Duodenal mucosa (tissue), 2 donors: ENCODE results near the gene KRTAP10-10.
"Not testable (repeated sequence)": the region's sequence is repeated elsewhere in the genome, so short reads cannot be mapped to it uniquely, and the experiment has no call there.

Experiments
- H3K27ac ChIP-seq: one replicate; pipeline ENCODE4 v1.7.0; 2013; ENCODE audit warnings: low read depth, low read length
- H3K27me3 ChIP-seq, 2 donors: one replicate each; pipeline ENCODE4 v1.7.0; 2013; ENCODE audit warnings: low read length in 2 of 2, control low read depth in 1 of 2; ENCODE audit not compliant: insufficient read depth in 2 of 2, control insufficient read depth in 1 of 2
- H3K36me3 ChIP-seq, 2 donors: one replicate each; pipeline ENCODE4 v1.7.0; 2013; ENCODE audit warnings: low read length in 2 of 2, control low read depth in 1 of 2; ENCODE audit not compliant: insufficient read depth in 2 of 2, control insufficient read depth in 1 of 2
- H3K4me1 ChIP-seq, 2 donors: one replicate each; pipeline ENCODE4 v1.7.0; 2013; ENCODE audit warnings: low read length in 2 of 2, control low read depth in 1 of 2; ENCODE audit not compliant: insufficient read depth in 2 of 2, control insufficient read depth in 1 of 2
- H3K4me3 ChIP-seq, 2 donors: one replicate each; pipeline ENCODE4 v1.7.0; 2013; ENCODE audit warnings: low read length in 2 of 2, low read depth in 1 of 2
- H3K9ac ChIP-seq, 2 donors: one replicate each; pipeline ENCODE4 v1.7.0; 2013; ENCODE audit warnings: low read length in 2 of 2, low read depth in 1 of 2
- H3K9me3 ChIP-seq, 2 donors: one replicate each; pipeline ENCODE4 v1.7.0; 2013; ENCODE audit warnings: low read length in 2 of 2, control low read depth in 1 of 2; ENCODE audit not compliant: control insufficient read depth in 1 of 2

KRTAP10-10 gene

DNA sequence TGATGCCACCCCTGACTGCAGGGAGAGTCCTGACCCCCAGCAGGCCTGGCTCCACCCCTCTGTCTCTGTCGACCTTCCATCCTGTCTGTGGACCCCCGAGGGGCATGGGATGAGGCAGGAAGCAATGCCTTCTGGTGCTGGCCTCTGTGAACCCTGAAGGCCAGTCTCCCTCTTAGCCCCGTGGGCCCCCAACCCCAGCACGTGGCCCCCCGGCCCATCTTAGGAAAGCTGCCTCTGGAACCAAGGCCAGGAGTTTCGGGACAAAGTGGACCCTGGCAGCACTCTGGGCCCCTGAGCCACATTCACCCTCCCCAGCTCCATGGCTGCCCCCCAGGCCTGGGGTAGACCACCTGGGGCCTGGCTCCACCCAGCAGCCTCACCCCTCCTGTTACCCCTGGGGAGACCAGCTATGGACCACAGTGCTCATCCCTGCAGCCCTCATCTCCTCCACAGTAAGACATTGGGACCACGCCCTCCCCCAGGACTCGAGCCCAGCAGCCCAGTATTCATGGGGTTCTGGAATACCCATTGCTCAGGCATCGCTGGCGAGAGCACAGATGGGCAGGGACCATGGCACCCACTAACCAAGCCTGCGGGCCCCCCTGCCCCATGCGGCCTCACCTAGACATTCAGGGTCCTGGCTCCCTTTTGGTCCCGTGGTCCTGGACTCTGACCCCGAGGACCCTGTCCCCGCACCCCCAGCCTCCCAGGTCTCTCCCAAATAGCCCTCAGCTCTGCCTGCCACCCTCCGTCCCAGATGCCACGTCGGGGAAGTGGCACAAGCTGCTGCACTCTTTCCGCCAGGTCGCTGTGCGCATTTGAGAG lies 1.6 kb downstream of the KRTAP10-10 start:
- not testable (repeated sequence) for H3K9ac ChIP-seq, H3K4me1 ChIP-seq, H3K9me3 ChIP-seq, H3K27me3 ChIP-seq, H3K4me3 ChIP-seq, H3K27ac ChIP-seq, H3K36me3 ChIP-seq

DNA sequence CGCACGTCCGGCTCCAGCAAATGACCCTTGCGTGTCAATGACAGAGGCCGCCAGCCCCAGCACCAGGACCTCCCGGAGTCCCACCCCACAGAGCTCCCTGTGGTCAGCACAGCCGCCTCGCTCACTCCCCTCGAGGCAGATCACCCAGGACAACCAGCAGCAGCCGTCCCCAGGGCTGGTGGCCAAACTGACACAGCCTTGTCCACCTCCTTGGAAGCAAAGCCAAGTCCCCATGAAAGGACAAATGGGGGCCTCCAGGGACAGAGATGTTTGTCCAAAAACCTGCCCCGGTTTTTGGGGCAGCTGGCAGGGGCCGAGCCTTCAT lies 2.1 kb downstream of the KRTAP10-10 start:
- no peak overlapping the region for H3K9ac ChIP-seq
- H3K36me3 ChIP-seq = no peaks in the 10 kb centered on the region
- H3K27me3 ChIP-seq = peaks cover 0 to 2% of the 10 kb centered on the region in 2 donors
- no peak overlapping the region for H3K27ac ChIP-seq
- no peaks in the 10 kb centered on the region for H3K4me1 ChIP-seq
- H3K9me3 ChIP-seq = peaks cover 7 to 9% of the 10 kb centered on the region in 2 donors
- H3K4me3 ChIP-seq = no peak overlapping the region

DNA sequence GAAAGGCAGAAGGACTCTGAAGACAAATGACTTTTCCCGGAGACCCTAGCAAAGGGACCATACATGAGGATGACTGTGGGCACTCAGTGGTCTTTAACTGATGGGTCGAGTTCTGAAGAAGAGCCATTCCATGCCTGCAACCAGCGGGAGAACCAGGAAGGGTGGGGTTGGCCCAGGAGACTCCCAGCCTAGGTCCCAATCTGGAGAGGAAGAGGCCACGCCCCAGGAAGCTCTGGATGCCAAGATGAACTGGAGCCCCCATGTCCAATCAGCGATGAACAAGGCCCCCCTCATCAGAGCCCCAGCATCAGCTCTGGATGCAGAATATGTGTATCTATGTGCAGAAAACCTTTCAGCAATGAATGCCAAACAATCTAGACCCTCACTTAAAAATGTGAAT lies 3.6 kb downstream of the KRTAP10-10 start:
- H3K9ac ChIP-seq = no peak overlapping the region
- no peaks in the 10 kb centered on the region for H3K36me3 ChIP-seq
- no peaks in the 10 kb centered on the region for H3K27me3 ChIP-seq
- H3K9me3 ChIP-seq = peaks cover 7 to 15% of the 10 kb centered on the region in 2 donors
- H3K4me1 ChIP-seq = no peaks in the 10 kb centered on the region
- no peak overlapping the region for H3K4me3 ChIP-seq
- H3K27ac ChIP-seq = no peak overlapping the region

DNA sequence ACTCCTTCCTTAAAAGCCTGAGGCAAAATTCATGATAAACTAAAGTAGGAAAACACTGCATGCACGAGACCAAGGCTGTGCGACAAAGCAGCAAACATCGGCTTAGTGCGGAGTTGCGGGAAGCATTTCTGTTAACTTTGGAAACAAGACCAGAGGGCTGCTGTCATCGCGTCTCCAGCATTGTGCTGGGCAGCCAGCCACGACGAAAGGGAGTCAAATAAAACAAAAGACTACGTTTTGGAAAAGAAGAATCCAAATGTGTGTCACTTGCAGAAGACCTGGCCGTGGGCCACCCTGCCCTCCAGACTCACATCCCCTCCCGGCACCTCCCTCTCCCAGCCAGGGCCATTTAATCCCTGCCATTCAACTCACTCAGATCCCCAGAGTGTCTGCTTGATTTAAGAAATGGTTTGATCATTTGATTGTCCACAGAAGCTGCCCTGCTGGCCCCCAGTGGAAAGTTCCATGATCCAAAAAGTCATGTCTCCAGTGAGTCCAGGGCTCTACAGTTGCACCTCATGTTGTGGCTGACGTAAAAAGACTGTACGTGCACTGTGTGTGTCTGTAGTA lies 6.7 kb downstream of the KRTAP10-10 start:
- H3K36me3 ChIP-seq = no peaks in the 10 kb centered on the region
- no peaks in the 10 kb centered on the region for H3K4me1 ChIP-seq
- no peak overlapping the region for H3K9ac ChIP-seq
- H3K4me3 ChIP-seq = no peak overlapping the region
- H3K27me3 ChIP-seq = no peaks in the 10 kb centered on the region
- peaks cover 7 to 15% of the 10 kb centered on the region in 2 donors for H3K9me3 ChIP-seq
- H3K27ac ChIP-seq = no peak overlapping the region

DNA sequence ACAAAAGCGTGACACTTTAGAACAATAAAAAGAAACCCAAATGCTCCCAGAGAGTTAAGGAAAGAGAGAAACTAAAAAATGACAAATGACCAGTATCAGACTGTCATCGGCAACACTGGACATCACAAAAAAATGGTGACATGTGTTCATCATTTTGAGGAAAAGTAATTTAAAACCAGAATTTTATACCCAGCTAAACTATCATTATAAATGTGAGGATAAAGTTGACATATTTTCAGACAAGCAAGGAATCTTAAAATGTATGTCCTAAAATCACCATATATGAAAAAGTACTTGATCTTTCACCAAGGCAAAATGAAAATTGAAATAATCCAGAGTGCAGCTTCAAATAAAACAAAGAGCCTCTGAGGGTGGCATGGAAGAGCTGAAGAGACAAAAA lies 7.7 kb downstream of the KRTAP10-10 start:
- peaks cover 7 to 15% of the 10 kb centered on the region in 2 donors for H3K9me3 ChIP-seq
- no peak overlapping the region for H3K9ac ChIP-seq
- no peaks in the 10 kb centered on the region for H3K27me3 ChIP-seq

DNA sequence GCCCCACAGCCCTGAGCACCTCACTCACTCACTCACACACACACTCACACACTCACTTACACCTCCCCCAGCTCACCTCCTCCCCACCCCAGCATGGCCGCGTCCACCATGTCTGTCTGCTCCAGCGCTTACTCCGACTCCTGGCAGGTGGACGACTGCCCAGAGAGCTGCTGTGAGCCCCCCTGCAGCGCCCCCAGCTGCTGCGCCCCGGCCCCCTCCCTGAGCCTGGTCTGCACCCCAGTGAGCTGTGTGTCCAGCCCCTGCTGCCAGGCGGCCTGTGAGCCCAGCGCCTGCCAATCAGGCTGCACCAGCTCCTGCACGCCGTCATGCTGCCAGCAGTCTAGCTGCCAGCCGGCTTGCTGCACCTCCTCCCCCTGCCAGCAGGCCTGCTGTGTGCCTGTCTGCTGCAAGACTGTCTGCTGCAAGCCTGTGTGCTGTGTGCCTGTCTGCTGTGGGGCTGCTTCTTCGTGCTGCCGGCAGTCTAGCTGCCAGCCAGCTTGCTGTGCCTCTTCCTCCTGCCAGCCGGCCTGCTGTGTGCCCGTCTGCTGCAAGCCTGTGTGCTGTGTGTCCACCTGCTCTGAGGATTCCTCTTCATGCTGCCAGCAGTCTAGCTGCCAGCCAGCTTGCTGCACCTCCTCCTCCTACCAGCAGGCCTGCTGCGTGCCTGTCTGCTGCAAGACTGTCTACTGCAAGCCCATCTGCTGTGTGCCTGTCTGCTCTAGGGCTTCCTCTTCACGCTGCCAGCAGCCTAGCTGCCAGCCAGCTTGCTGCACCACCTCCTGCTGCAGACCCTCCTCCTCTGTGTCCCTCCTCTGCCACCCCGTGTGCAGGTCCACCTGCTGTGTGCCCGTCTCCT lies 9.4 kb downstream of the KRTAP10-10 start, which contains the start of gene KRTAP10-11:
KRTAP10-11 (plus strand) TSS at position 49 of the 856 bp plus-strand sequence; CDS start at position 94, 45 bp downstream.
- not testable (repeated sequence) for H3K4me1 ChIP-seq, H3K27ac ChIP-seq, H3K36me3 ChIP-seq, H3K27me3 ChIP-seq, H3K4me3 ChIP-seq, H3K9ac ChIP-seq
- H3K9me3 ChIP-seq = peaks cover 4 to 11% of the 10 kb centered on the region in 2 donors

More for the DNA sequence above, 7.7 kb downstream of the KRTAP10-10 start:
- Histone ChIP-seq H3K4me3 (no peak overlapping the region), H3K27ac (no peak overlapping the region), H3K36me3 (no peaks in the 10 kb centered on the region), H3K4me1 (no peaks in the 10 kb centered on the region)

DNA sequence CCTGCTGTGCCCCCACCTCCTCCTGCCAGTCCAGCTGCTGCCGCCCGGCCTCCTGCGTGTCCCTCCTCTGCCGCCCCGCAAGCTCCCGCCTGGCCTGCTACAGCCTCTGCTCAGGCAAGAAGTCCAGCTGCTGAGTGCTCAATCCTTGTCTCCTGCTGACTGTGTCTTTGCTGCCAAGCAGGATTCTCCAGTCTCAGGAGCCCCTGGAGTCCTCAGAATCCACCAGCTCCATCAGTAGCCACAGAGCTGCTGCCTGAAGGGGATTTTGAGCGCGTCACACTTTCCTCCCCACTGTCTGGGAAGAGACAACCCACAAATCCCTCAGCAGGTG lies 10.0 kb downstream of the KRTAP10-10 start:
- no peaks in the 10 kb centered on the region for H3K27me3 ChIP-seq
- no peak overlapping the region for H3K4me3 ChIP-seq
- H3K36me3 ChIP-seq = no peaks in the 10 kb centered on the region
- H3K9ac ChIP-seq = no peak overlapping the region
- peaks cover 4 to 11% of the 10 kb centered on the region in 2 donors for H3K9me3 ChIP-seq
- no peaks in the 10 kb centered on the region for H3K4me1 ChIP-seq
- no peak overlapping the region for H3K27ac ChIP-seq

DNA sequence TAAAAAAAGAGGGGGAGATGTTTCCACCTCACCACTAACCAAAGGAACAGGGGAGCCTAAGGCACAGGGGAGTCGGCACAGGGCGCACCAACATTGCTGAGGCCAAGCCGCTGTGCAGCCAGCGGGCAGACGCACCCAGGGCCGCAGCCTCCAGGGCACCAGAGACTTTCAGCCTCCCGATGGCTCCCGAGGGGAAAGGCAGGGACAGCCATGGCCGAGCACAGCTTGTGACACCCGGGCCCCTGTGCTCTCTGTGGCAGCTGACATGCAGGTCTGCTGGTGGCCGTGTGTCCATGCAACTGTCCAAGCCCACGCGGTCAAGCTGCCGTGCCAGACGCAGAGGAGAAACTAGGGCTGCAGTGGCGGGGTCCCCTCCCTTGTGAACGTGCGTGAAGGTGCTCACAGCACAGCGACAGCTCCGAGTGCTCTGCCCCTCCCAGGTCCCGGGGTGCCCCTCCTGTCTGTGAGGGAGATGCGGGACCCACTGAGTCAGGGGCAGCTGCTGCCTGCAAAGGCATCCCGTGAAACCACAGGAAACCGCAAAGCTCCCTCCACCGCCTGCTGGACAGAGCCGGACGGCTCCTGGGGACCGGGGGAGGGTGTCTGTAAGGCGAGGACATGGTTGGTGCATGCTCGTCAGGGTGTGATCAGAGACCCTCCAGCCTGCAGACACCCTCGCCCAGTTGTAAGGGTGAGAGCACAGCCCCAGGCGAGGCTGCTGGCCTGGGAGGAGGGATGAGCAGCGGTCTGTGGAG lies 11.6 kb downstream of the KRTAP10-10 start:
- H3K4me1 ChIP-seq = no peaks in the 10 kb centered on the region
- peaks cover 4 to 11% of the 10 kb centered on the region in 2 donors for H3K9me3 ChIP-seq
- no peak overlapping the region for H3K27ac ChIP-seq
- no peaks in the 10 kb centered on the region for H3K27me3 ChIP-seq
- no peak overlapping the region for H3K4me3 ChIP-seq
- H3K9ac ChIP-seq = no peak overlapping the region
- no peaks in the 10 kb centered on the region for H3K36me3 ChIP-seq

DNA sequence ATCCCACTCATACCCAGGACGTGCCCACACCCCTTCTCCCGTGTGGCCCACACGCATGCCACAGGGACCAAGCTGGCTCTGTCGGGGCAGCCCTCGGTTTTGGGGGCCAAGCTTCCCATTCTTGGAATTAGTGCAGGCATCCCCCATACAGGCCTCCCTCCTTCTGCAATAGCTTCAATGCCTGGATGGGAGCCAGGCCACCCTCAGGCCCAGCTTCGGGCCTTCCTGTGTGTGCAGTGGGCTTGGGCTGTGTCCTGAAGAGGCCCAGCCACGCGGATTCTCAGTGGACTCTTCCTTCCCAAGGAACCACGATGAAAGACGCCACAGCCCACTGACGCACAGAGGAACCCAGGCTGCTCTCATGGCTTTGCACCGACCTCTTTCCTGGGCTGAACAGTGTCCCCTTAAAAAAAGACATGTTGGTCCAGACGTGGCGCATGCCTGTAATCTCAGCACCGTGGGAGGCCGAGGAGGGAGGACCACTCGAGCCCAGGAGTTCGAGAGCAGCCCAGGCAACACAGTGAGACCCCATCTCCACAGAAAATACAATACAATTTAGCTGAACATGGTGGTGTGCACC lies 12.5 kb downstream of the KRTAP10-10 start:
- Histone ChIP-seq H3K4me1 (no peaks in the 10 kb centered on the region), H3K9me3 (peaks cover 0 to 3% of the 10 kb centered on the region in 2 donors), H3K4me3 (no peak overlapping the region), H3K27ac (no peak overlapping the region), H3K36me3 (no peaks in the 10 kb centered on the region), H3K27me3 (no peaks in the 10 kb centered on the region), H3K9ac (no peak overlapping the region)
